LNCaP clone FGC (cell line): ENCODE results near the gene CHD1.

ENCODE experiments used
- DNase-seq: peaks from one replicate; pipeline ENCODE4 v3.0.0-alpha.2; 2011; ENCODE audit warnings: low read depth
- H3K4me3 ChIP-seq: 2 replicates; pipeline ENCODE4 v1.5.1; 2011; ENCODE audit warnings: mild to moderate bottlenecking, low read depth, low read length, control low read depth
- TF ChIP-seq, protein P1 (sequence below): IDR thresholded peaks from 2 replicates; pipeline ENCODE4 v1.5.1; 2012; ENCODE audit warnings: mild to moderate bottlenecking; ENCODE audit not compliant: control insufficient read depth, insufficient read depth; ENCODE audit errors: extremely low read depth

The CHD1 gene

DNA sequence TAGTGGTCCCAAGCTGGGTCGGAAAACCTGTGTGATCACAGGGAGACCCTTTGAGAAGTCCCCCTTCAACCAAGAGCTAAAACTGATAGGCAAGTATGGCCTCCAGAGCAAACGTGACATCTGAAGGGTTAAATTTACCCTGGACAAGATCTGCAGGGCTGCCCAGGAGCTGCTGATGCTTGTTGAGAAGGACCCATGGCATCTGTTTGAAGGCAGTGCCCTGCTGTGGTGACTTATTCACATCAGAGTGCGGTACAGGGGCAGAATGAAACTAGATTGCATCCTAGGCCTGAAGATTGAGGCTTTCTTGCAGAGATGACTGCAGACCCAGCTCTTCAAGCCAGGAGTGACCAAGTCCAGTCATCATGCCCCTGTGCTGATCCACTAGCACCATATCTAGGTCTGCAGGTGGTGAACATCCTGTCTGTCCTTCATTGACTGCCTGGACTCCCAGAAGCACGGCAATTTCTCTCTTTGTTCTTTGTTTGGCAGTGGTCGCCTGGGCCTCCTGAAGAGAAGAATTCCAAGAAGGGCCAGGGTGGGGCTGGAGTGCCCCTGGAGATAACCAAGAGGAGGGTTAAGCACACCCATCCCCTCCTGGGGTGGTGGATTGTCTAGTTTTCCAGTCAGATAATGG lies 25.7 kb upstream of the CHD1 start:
- TF ChIP-seq, protein P1, sequence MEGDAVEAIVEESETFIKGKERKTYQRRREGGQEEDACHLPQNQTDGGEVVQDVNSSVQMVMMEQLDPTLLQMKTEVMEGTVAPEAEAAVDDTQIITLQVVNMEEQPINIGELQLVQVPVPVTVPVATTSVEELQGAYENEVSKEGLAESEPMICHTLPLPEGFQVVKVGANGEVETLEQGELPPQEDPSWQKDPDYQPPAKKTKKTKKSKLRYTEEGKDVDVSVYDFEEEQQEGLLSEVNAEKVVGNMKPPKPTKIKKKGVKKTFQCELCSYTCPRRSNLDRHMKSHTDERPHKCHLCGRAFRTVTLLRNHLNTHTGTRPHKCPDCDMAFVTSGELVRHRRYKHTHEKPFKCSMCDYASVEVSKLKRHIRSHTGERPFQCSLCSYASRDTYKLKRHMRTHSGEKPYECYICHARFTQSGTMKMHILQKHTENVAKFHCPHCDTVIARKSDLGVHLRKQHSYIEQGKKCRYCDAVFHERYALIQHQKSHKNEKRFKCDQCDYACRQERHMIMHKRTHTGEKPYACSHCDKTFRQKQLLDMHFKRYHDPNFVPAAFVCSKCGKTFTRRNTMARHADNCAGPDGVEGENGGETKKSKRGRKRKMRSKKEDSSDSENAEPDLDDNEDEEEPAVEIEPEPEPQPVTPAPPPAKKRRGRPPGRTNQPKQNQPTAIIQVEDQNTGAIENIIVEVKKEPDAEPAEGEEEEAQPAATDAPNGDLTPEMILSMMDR = no peak
- DNase-seq = no peak
- H3K4me3 ChIP-seq = no peak overlapping the region

DNA sequence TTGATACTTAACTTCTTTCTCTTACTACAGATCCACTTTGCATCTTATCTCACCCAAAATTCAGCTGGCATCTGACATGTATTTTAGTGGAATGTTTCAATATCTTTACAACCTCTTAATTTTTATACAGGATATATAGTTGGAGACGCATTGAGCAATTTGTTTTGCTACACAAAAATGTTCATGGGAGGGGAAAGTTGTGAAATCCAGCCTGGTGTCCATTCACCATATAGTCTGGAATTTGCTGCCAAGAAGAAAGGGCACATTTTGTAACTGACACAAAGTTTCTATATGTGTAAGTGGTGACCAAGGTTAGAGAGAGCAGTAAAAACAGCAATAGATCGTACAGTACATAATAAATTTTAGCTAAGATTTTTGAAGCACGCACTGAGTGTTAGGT lies 14.0 kb upstream of the CHD1 start:
- no peak for DNase-seq
- H3K4me3 ChIP-seq = no peak overlapping the region
- TF ChIP-seq, protein P1 = no peak

DNA sequence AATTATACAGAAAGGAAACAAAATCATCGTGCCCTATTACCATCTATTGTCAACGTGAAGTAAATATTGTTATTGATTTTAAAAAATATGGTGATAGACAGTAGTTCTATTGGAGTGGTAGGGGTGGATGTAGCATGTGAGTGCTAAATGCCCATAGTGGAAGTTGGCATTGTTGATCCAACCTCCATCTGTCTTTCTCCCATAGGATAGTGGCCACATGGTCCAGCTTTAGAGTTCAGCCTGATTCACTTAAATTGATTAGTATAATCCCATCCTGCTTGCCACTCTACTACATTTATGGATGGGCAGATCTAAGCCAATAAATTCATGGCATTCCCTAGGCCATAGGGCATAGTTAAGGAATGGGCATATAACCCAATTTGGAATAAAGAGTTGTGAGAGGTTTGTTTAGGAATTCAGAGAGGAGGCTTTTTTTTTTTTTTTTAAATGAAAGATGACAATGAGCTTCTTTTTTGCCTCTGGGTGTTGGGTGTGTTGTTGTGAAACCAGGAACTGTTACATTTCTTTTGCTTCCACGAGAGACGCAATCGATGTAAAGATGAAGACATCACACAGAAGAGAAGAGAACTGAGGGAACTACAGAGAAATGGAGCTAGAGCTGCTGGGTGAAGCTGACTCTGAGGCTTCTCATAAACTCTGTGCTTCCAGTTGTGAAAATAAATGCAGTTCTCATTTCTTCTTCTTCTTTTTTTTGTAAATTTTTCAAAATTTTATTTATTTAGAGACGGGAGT lies 12.5 kb upstream of the CHD1 start:
- no peak overlapping the region for H3K4me3 ChIP-seq
- DNase-seq = no peak
- TF ChIP-seq, protein P1 = no peak

DNA sequence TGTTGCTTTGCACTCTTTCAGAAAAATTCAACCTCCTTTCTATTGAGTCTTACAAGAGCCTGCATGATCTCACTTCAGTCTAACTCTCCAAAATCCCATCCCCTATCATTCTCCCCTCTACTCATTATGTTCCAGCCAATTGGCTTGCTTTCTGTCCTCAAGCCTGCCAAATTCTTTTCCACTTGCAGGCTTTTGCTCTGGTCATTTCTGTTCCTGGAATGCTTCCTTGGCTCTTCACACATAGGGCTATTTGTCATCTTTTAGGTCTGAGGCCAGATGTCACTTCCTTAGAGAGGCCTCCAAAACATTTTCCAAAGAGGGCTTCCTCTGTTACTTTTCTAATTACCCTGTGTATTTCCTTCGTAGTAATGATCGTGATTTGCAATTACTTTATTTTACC lies 11.8 kb upstream of the CHD1 start:
- TF ChIP-seq, protein P1 = no peak
- no peak overlapping the region for H3K4me3 ChIP-seq
- DNase-seq = no peak

DNA sequence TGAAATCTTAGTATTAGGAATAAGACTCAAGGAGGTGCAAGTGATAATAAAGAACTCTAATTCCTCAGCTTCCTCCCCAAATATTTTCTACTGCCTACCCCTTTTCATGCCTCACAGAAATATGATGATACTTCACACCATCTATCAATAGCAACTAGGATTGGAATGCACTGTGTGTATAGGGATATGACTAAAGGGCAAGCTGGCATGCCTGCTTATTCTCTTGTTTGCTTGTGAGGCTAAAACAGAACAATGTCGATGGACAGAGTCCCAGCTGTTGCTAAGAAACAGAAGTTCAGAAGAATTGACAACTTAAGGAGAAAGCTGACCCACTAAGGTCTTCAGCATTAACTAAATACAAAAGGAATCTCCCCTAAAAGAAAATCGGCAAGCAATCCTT lies 9.7 kb upstream of the CHD1 start:
- TF ChIP-seq, protein P1 = no peak
- no peak for DNase-seq
- no peak overlapping the region for H3K4me3 ChIP-seq

DNA sequence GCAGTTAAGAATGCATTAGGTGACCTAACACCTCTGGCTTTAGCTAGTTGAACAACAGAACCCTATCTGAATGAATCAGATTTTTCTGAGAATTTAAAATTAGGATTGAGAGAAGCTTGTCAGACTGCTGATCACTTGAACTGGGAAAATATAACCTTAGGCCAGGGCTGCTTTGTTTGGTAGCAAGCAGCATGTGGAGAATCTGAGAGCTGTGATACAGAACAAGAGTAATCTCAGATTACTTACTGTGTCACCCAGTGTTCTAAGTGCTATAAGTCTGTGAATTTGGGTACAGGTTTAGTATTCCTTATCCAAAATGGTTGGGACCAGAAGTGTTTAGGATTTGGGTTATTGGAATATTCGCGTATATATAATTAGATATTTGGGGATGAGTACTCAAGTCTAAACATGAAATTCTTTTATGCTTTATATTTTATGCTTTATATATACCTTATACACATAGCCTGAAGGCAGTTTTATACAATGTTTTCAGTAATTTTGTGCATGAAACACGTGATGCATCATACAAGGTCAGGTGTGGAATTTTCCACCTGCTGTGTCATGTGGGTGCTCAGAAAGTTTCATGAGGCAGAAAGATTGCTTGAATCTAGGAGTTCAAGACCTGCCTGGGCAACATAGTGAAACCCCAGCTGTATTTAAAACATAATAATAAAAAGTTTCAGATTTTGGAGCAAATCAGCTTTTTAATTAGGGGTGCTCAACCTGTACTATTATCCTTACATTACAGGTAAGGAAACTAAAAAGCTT lies 8.3 kb upstream of the CHD1 start:
- TF ChIP-seq, protein P1 = no peak
- no peak for DNase-seq
- no peak overlapping the region for H3K4me3 ChIP-seq
